Panc1 (cell line): ENCODE results near the gene NBEAL2. TPM values are rescaled to one million over a fixed set of nuclear protein-coding genes. Genes with fewer than 3 reads are reported as not detected.

Experiments
- ATAC-seq: fragments of 200-7000 bp; cut with Tn5 transposase; 2 replicates; pipeline ENCODE4 v1.9.1; 2020; ENCODE audit warnings: mild to moderate bottlenecking, moderate library complexity
- BruUV-seq: library from RNA; stranded (reverse); fragments of 400-500 nt; replicated peaks from 2 replicates; lab custom pipeline; 2021; lab: Mats Ljungman, UMichigan
- CTCF ChIA-PET: fragments of 300-600 bp; sonication (Branson Sonifier 250); formaldehyde crosslinking; loops from one replicate; lab custom pipeline; 2022; ENCODE audit warnings: antibody characterized with exemption; lab: Charles Lee
- POLR2A ChIA-PET: fragments of 300-600 bp; sonication (Branson Sonifier 250); formaldehyde crosslinking; loops from one replicate; lab custom pipeline; 2022; ENCODE audit warnings: antibody characterized with exemption; lab: Charles Lee
- DNase-seq: peaks from one replicate; pipeline ENCODE4 v3.0.0-alpha.2; 2010; ENCODE audit warnings: low read depth, low spot score
- H3K27ac ChIP-seq: 2 replicates; pipeline ENCODE4 v1.5.1; 2011; ENCODE audit warnings: mild to moderate bottlenecking, low read length, inconsistent platforms
- H3K27me3 ChIP-seq: fragments of 200-500 bp; sonication (Bioruptor generic); 2 replicates; pipeline ENCODE4 v1.6.0; 2014; ENCODE audit warnings: low read length, inconsistent platforms; ENCODE audit not compliant: control insufficient read depth, insufficient read depth
- H3K36me3 ChIP-seq: fragments of 200-500 bp; sonication (Bioruptor generic); 2 replicates; pipeline ENCODE4 v1.5.1; 2014; ENCODE audit warnings: inconsistent platforms, mild to moderate bottlenecking, low read length, moderate library complexity; ENCODE audit not compliant: control insufficient read depth, insufficient read depth
- H3K4me1 ChIP-seq: 2 replicates; pipeline ENCODE4 v1.5.1; 2011; ENCODE audit warnings: inconsistent platforms, mild to moderate bottlenecking, low read length, moderate library complexity; ENCODE audit not compliant: control insufficient read depth, insufficient read depth
- H3K4me3 ChIP-seq, 2 experiments: 2 replicates each; pipeline ENCODE4 v1.5.1; 2011 to 2012; ENCODE audit warnings: low read depth in 2 of 2, low read length in 2 of 2, mild to moderate bottlenecking in 2 of 2, inconsistent platforms in 1 of 2, moderate library complexity in 1 of 2
- H3K9me3 ChIP-seq: fragments of 200-500 bp; sonication (Bioruptor generic); 2 replicates; pipeline ENCODE4 v1.5.1; 2014; ENCODE audit warnings: low read depth, mild to moderate bottlenecking, inconsistent platforms, low read length, moderate library complexity; ENCODE audit not compliant: control insufficient read depth, insufficient read depth
- POLR2AphosphoS5 ChIP-seq: IDR thresholded peaks from 2 replicates; pipeline ENCODE4 v1.6.1; 2012; ENCODE audit warnings: mild to moderate bottlenecking, low read depth, low read length, moderate library complexity
- REST ChIP-seq, 2 experiments: IDR thresholded peaks; 2 replicates each; pipeline ENCODE4 v1.6.1; 2011 to 2012; ENCODE audit warnings: low read depth in 2 of 2, control low read depth in 1 of 2, low read length in 1 of 2, mild to moderate bottlenecking in 1 of 2, moderate library complexity in 1 of 2; ENCODE audit not compliant: insufficient read depth in 1 of 2
- SIN3A ChIP-seq: IDR thresholded peaks from 2 replicates; pipeline ENCODE4 v1.6.1; 2012; ENCODE audit warnings: low read depth, mild to moderate bottlenecking, low read length, moderate library complexity, borderline replicate concordance; ENCODE audit not compliant: insufficient read depth
- TCF7L2 ChIP-seq: IDR thresholded peaks from 2 replicates; pipeline ENCODE4 v1.6.1; 2011; ENCODE audit warnings: mild to moderate bottlenecking, low read depth, low read length, inconsistent platforms
- in situ Hi-C: cut with HindIII; loops from 2 replicates; pipeline ENCODE4 v1.10.0; 2016; ENCODE audit warnings: low sequenced_read_pairs, low pct_unique_long_range_greater_than_20kb
- intact Hi-C: fragments of 100-400 bp; cut with micrococcal nuclease; formaldehyde crosslinking; loops from one replicate; pipeline ENCODE4 v1.10.0; 2022; ENCODE audit not compliant: unreplicated experiment
- total RNA-seq: library from RNA; stranded (reverse); gene quantifications from one replicate; pipeline ENCODE4 v1.2.1, GENCODE V29; 2021; ENCODE audit not compliant: unreplicated experiment
- TF ChIP-seq, protein P1 (sequence below): fragments of 450-650 bp; IDR thresholded peaks from 2 replicates; pipeline ENCODE4 v1.5.1; 2017; ENCODE audit warnings: mild to moderate bottlenecking

The NBEAL2 gene
- total RNA-seq, 1 experiment from 2014 or later: 38.8 TPM

GRCh38 chr3:46936733-46937250 lies 42.7 kb upstream of the NBEAL2 start:
- no peak overlapping the region for H3K27ac ChIP-seq
- H3K9me3 ChIP-seq: no peaks in the 10 kb centered on the region
- ChIA-PET POLR2A (no interaction called here), CTCF (no interaction called here)
- peaks cover 33% of the 10 kb centered on the region for H3K4me1 ChIP-seq
- in situ Hi-C loops: no loop called here
- no peak overlapping the region for H3K4me3 ChIP-seq
- TF ChIP-seq SIN3A (no peak), TCF7L2 (no peak), POLR2AphosphoS5 (no peak), REST (IDR thresholded peaks at IDR 0.05; ENCODE audit: insufficient read depth in 1 of 2, low read depth in 2 of 2, low read length in 1 of 2) (no peak)
- TF ChIP-seq, protein P1, sequence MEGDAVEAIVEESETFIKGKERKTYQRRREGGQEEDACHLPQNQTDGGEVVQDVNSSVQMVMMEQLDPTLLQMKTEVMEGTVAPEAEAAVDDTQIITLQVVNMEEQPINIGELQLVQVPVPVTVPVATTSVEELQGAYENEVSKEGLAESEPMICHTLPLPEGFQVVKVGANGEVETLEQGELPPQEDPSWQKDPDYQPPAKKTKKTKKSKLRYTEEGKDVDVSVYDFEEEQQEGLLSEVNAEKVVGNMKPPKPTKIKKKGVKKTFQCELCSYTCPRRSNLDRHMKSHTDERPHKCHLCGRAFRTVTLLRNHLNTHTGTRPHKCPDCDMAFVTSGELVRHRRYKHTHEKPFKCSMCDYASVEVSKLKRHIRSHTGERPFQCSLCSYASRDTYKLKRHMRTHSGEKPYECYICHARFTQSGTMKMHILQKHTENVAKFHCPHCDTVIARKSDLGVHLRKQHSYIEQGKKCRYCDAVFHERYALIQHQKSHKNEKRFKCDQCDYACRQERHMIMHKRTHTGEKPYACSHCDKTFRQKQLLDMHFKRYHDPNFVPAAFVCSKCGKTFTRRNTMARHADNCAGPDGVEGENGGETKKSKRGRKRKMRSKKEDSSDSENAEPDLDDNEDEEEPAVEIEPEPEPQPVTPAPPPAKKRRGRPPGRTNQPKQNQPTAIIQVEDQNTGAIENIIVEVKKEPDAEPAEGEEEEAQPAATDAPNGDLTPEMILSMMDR: no peak
- ATAC-seq (no peak), DNase-seq (no peak)
- H3K27me3 ChIP-seq: no peaks in the 10 kb centered on the region
- H3K36me3 ChIP-seq: no peaks in the 10 kb centered on the region
- intact Hi-C loops: no loop called here
- BruUV-seq: no TSS peak

GRCh38 chr3:46938118-46938517 lies 41.3 kb upstream of the NBEAL2 start:
- no TSS peak for BruUV-seq
- H3K36me3 ChIP-seq: no peaks in the 10 kb centered on the region
- POLR2A ChIA-PET: no interaction called here
- DNase-seq (no peak), ATAC-seq (no peak)
- CTCF ChIA-PET: interaction anchor here (0.6 to 0.7 kb wide), 2 partner anchors 18 to 1596 kb away, joined by 3 to 7 read pairs; no protein-coding TSS in a partner anchor
- H3K9me3 ChIP-seq: no peaks in the 10 kb centered on the region
- peaks cover 20% of the 10 kb centered on the region for H3K4me1 ChIP-seq
- no peak for TF ChIP-seq TCF7L2
- TF ChIP-seq, protein P1: no peak
- H3K27me3 ChIP-seq: no peaks in the 10 kb centered on the region
- H3K27ac ChIP-seq: no peak overlapping the region
- no peak overlapping the region for H3K4me3 ChIP-seq
- in situ Hi-C loops (no loop called here), intact Hi-C loops (no loop called here)
